HG02642 (cell line): ENCODE measurements around the gene BMPR1A.

ENCODE experiments used
- ATAC-seq: cut with Tn5 transposase; IDR thresholded peaks from one replicate; pipeline ENCODE4 v1.9.1; 2021; ENCODE audit warnings: mild to moderate bottlenecking; ENCODE audit not compliant: unreplicated experiment, poor library complexity

BMPR1A gene

DNA sequence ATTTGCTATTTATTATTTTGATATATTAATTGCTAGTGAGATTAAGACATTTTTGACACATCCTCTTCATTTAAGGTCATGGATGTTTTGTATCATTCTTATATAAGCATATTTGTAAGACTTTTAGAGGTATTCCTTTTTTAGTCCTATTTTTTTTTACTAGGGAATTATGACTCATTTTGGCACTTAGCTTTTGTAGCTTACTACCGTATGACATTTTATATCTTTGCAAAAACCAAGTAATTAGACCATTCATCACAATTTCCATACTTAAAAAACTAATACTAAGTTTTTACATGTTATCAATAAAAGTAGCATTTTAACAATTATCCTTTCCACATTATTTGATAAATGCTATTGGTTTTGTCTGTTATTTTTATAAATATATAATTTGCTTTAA, 41.6 kb downstream of the BMPR1A start:
- no peak for ATAC-seq

GRCh38 chr10:86798611-86799010, 42.2 kb downstream of the BMPR1A start:
- peak; percentile 76 for ATAC-seq

DNA sequence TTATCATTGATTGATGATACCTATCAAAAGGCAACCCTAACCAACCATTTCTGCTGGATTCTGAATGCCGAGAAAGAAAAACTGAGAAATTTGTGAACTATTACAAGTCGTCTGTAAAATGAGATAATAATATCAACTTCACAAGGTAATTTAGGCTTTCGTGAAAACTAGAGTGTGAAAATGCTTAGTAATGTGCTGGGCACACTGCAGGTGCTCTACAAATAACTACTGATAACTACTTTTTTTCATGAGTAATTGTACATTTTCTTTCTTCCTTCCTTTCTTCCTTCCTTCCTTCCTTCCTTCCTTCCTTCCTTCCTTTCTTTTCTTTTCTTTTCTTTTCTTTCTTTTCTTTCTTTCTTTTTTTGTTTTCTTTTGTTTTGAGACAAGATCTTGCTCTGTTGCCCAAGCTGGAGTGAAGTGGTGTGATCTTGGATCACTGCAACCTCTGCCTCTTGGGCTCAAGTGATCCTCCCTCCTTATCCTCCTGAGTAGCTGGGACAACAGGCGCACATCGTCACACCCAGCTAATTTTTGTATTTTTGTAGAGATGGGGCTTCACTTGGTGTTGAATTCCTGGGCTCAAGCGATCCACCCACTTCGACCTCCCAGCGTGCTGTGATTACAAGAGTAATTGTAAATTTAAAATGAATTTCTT, 42.9 kb downstream of the BMPR1A start:
- no peak for ATAC-seq

DNA sequence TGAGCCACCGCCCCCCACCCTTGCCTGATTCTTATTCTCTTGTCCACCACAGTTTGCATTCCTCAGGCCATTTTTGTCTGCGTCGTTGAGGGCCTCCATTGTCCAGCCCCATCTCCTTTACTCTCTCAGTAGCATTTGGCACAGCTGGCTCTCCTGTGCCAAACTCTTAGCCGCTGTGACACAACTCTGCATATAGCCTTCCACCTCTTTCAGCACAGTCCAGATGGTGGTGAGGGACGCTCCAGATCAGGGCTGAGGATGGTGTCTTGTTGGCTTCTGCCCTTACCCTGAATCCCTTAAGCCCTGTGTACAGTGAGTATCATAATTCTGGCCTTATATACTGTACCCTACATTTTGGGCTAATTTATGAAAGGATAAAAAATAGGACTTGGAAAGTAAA, 45.6 kb downstream of the BMPR1A start:
- no peak for ATAC-seq

GRCh38 chr10:86802473-86803108, 46.2 kb downstream of the BMPR1A start:
- ATAC-seq, result no peak

DNA sequence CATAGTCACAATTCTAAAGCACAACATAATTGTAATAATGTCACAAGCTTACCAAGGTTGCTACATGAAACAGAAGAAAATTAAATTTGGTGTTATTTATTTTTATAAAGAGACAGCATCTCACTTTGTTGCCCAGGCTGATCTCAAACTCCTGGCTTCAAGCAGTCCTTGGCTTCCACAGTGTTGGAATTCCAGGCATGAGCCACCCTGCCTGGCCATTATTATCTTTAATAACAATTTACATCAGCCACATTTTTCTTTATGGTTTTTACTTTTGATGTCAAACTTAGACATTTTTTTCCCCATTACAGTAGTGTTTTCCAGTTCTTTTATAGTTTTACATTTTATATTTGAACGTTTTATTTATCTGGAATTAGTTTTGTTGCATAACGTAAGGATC, 46.7 kb downstream of the BMPR1A start:
- no peak for ATAC-seq

DNA sequence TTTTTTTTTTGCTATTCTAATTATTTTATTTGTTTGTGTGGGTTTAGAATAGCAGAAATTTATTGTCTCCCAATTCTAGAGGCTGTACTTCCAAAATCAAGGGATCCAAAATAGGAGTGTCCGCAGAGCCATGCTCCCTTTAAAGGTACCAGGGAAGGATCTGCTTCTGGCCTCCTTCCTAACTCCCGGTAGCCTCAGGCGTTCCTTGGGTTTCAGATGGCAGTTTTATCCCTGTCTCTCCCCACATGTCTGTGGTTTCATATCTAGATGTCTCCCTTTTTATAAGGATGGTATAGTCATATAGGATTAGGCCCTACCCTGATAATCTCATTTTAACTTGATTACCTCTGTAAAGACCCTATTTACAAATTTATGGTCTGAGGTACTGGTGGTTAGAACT, 48.4 kb downstream of the BMPR1A start:
- no peak for ATAC-seq

GRCh38 chr10:86813101-86813500, 56.7 kb downstream of the BMPR1A start:
- ATAC-seq, result no peak

GRCh38 chr10:86813982-86814381, 57.6 kb downstream of the BMPR1A start:
- no peak for ATAC-seq

DNA sequence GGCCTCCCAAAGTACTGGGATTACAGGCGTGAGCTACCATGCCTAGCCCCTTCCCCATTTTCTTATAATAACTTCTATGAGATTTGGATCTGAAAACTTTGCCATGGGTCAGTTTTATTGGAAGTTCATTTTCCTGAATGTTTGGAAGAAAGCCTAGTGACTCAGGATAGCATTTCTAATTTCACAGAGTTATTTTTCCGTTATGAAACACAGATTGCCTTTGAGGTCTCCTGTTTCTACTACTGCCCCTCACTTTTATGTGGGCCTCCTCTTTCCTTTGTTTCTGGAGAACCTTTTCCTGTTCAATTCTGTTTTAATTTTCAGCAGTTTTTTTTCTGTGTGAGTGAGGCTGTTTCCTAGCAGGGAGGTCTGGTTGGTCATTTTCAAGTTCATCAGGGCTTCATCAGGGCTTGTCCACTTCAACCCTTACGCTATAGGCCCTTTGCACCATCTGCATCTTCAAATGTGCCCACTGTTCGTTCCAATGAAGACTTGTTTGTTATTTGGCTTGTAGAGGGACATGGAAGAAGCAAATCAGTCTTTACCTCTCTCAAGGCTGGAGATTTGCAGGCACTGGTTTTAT, 58.7 kb downstream of the BMPR1A start:
- no peak for ATAC-seq

- no peak for ATAC-seq
Observed at GRCh38 chr10:86815640-86816039, 59.2 kb downstream of the BMPR1A start.

DNA sequence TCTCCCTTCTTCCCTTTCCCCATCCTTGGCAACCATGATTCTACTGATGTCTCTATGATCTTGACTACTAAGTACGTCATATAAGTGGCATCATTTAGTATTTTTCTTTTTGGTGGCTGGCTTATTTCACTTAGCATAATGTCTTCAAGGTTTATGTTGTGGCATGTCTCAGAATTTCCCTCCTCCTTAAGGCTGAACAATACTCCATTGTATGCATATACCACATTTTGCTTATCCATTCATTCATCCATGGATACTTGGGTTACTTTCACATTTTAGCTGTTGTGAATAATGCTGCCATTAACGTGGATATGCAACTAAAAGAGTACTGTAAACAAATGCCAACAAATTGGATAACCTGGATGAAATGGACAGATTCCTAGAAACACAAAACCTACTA, 60.8 kb downstream of the BMPR1A start:
- ATAC-seq, result no peak

GRCh38 chr10:86819567-86819966, 63.1 kb downstream of the BMPR1A start:
- ATAC-seq, result no peak

DNA sequence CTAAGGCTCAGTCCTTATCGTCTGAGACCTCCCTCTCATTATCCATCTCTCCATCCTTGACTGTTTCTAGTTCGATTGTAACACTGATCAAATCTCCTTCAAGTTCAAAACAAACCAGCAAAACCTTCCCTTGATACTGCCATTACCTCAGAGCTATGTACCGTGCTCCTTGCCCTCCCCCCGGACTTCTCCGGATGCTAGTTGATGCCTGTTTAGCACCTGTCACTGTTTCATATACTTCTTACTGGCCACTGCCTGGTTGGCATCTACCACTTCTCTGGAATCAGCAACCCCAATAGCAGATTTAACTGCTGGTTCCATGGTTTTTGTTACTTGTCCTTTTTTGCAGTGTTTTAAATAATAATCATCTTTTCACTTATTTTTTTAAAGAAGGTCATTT, 64.1 kb downstream of the BMPR1A start:
- no peak for ATAC-seq

DNA sequence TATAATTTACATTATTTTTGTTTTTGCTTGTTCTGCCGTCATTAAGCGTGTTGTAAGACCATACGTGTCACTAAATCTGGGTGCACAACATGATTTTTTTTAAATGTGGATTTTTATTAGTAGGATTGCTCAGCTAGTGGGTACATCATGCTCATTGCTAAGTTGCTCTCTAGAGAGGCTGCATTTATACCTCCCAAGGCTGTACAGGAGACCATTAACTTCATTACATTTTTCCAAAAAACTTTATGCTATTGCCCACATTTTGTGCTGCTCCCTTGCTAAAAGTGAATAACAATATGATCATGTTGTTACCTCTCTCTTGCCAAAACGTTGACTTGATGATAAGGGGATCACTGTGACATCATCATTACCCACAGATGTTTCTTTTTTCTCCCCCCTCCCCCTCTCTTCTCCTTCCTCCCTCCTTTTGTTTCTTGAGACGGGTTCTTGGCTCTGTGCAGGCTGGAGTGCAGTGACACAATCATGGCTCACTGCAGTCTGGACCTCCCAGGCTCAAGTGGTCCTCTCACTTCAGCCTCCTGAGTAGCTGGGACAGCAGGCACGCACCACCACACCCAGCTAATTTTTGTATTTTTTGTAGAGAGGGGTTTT, 65.1 kb downstream of the BMPR1A start:
- no peak for ATAC-seq

DNA sequence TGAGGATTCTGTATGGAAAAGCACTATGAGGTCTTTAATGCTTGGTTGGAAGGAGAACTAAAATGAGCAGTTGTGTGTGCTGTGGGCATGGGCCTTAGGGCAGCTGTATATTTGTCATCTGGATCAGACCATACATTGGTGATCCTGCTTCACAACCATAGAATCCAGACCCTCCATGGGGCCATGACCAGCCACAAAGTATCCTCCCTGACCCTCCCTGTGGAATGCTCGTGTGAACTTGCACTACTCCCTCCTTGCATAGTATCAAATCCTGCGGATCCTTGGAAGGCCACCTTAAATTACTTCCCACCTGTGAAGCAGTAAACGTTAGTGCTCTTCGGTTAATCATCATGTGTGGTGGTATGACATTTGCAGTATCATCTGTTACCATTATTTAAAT, 67.1 kb downstream of the BMPR1A start:
- ATAC-seq, result no peak

GRCh38 chr10:86824151-86824550, 67.7 kb downstream of the BMPR1A start:
- no peak for ATAC-seq

GRCh38 chr10:86825366-86825765, 68.9 kb downstream of the BMPR1A start:
- ATAC-seq, result no peak

GRCh38 chr10:86827639-86828038, 71.2 kb downstream of the BMPR1A start:
- ATAC-seq, result no peak

GRCh38 chr10:86828145-86828544, 71.7 kb downstream of the BMPR1A start:
- no peak for ATAC-seq

GRCh38 chr10:86829472-86829871, 73.1 kb downstream of the BMPR1A start:
- no peak for ATAC-seq
